Measurements from ENCODE around the gene LMO7. TPM values are rescaled to one million over a fixed set of nuclear protein-coding genes. Genes with fewer than 3 reads are reported as not detected.

The LMO7 gene
- total and polyA plus RNA-seq, 2 of the 8 experiments (the other 6 are each of a cell fraction or from before 2014, with no cell fraction given): 8.1 to 28.3 TPM

- TF ChIP-seq CHD7 (IDR thresholded peaks at IDR 0.05; ENCODE audit: insufficient replicate concordance, low read length) (no peak), SIX5 (IDR thresholded peaks at IDR 0.05; ENCODE audit: low read depth, low read length) (no peak), RFX5 (IDR thresholded peaks at IDR 0.05; ENCODE audit: borderline replicate concordance, low read depth, low read length) (no peak)
Observed at GRCh38 chr13:75740031-75740430, 103.9 kb downstream of the LMO7 start (continued).
